ENCODE results near the gene VPS8. TPM values are rescaled to one million over a fixed set of nuclear protein-coding genes. Genes with fewer than 3 reads are reported as not detected.
A peak's percentile ranks its signal among the peaks of the same experiment; 100 is the strongest.

The VPS8 gene
- 10 to 100 TPM; 33.2 to 57.4 (median 40.4) TPM for polyA plus RNA-seq (ENCODE audit: insufficient read length in 4 of 4)

- peak; percentile 82 to 91 (median 83) for DNase-seq (ENCODE audit: low read depth in 4 of 4, low spot score in 2 of 4)
Observed at GRCh38 chr3:184811999-184812661, at the start of gene VPS8. Gene VPS8 (plus strand): TSS chr3:184812166. CDS start chr3:184824633, 12,467 bp downstream.

GRCh38 chr3:184764191-184764590 is 47.8 kb upstream of the VPS8 start:
- no peak for DNase-seq (ENCODE audit: low read depth in 4 of 4, low spot score in 2 of 4)

DNA sequence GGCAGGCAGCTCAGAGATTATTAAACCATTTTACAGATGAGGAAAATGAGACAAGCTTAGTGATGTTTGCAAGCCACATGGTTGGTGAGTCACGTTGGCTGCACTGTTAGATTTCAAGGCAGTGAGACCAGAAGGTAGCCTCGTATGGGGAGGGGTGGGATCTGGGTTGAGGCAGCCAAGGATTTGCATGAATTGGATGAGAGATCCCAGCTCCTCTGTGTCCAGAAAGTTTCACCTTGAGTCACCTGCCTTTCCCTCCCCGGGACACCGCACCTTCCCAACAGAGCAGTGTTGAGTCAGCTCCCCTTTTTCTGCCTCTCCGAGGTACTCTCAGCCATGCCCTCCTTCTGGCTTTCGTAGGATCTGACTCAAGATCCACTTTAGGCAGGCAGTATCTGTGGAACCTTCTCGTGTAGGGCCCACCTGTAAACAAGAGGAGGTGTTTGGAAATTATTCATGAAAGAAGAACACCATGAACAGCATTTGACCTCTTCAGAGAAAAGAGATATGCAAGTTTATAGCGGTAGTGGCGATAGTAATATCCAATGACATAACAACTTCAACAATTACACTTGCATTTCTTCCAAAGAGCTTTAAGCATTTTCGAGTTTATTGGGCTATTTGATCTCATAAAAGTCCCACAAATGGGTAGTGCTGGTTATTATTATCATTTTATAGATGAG is 46.8 kb upstream of the VPS8 start:
- DNase-seq (ENCODE audit: low read depth in 4 of 4, low spot score in 2 of 4): no peak

GRCh38 chr3:184765730-184766074 is 46.3 kb upstream of the VPS8 start:
- no peak for DNase-seq (ENCODE audit: low read depth in 4 of 4, low spot score in 2 of 4)

GRCh38 chr3:184766555-184767261 is 45.3 kb upstream of the VPS8 start:
- no peak for DNase-seq (ENCODE audit: low read depth in 4 of 4, low spot score in 2 of 4)

DNA sequence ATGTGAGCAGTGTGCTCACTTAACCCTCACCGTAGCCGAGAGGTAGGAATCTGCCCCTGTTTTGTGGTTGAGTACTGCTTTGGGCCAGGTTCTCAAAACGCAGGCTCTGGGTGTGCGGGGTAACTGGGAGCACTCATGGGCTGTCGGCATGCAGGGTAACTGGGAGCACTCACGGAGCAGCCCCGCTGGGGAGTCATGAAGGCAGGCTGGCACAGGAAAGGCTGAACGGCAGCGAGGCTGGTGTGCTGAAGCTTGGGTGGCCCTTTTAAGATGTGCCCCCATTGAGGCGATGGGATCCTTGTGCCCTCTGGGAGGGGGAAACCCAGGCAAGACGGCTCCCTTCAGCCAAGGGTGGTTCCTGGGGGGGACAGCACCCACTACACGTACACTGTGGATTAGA is 44.6 kb upstream of the VPS8 start:
- DNase-seq (ENCODE audit: low read depth in 4 of 4, low spot score in 2 of 4): no peak

DNA sequence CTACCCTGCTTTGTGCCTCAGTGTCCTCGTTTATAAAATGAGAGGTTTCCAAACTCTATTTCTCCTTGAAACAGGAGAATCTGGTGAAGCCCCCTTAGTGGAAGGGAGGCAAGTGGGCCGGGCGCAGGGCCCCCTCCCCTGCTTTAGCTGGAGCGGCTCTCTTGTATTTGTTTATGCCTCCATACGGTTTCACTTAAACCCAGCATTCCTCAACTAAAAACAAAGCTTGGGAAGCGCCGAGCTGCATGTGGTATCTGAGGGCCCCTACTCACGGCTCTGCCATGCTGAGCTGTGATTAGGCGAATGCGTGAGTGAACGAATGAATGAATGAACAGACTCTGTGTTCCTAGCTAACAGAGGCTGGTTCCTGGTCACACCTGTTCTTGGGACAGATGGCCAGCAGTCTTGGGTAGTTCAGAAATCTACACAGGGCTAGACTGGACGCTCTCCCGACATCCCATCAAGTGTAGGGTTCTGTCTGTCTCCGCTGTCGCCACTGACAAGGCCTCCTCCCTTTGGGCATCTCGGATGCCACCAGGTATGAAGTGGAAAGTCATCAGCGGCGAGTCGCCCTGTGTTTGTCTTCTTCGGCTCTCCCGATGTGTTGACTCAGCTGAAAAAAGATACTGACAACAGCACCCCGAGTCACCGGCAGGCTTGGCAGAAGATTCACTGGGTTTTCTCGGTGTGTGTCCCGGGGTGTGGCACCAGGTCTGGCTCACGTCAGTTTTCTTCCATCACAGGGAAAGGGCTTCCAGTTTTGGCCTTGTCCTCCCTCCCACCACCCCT is 42.4 kb upstream of the VPS8 start:
- no peak for DNase-seq (ENCODE audit: low read depth in 4 of 4, low spot score in 2 of 4)

DNA sequence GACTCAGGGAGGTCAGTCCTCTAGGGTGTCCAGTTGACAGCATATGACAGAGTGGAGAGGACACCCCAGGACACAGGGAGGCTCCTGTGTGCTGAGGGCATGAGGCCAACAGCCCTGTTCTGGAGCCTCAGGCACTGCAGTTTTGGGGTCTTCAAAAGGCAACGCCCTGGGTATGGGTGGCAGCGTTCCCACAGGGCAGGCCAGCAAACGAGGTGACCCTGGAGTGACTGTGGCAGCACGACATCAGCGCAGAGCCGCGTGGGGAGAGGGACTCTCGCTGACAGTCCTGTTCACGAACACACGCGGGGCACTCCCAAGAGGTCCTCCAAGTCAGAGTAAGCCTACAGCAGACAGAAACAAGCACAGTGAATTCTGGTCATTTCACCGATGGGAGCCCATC is 41.4 kb upstream of the VPS8 start:
- no peak for DNase-seq (ENCODE audit: low read depth in 4 of 4, low spot score in 2 of 4)

GRCh38 chr3:184771301-184772127 is 40.5 kb upstream of the VPS8 start:
- DNase-seq (ENCODE audit: low read depth in 4 of 4, low spot score in 2 of 4): peak in 1 of 4 donors; percentile 53

DNA sequence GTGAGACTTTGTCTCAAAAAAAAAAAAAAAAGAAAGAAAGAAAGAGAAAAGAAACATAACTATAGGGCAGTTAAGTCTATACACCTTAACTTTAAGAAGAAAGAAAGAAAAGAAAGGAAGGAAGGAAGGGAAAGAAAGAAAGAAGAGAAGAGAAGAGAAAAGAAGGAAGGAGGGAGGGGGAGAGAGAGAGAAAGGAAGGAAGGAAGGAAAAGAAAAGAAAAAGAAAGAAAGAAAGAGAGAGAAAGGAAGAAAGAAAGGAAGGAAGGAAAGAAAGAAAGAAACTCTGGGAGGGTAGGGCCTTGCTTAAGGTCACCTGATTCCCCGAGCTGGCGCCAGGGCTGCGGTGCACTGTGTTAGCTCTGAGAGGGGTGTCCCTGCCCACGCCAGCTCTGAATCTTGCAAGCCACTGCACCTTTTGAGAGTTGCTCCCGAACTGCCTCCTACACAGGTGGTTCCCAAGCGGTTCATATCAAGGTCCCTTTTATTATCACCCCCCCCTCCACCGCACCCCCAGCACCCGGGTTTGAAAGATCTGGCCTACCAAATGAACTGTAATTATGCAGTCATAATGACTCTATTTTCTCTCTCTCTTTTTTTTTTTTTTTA is 39.2 kb upstream of the VPS8 start:
- no peak for DNase-seq (ENCODE audit: low read depth in 4 of 4, low spot score in 2 of 4)

GRCh38 chr3:184773283-184774186 is 38.4 kb upstream of the VPS8 start:
- DNase-seq (ENCODE audit: low read depth in 4 of 4, low spot score in 2 of 4): peak in 1 of 4 donors; percentile 47

GRCh38 chr3:184776916-184777315 is 35.0 kb upstream of the VPS8 start:
- DNase-seq (ENCODE audit: low read depth in 4 of 4, low spot score in 2 of 4): no peak

GRCh38 chr3:184777566-184778356 is 34.2 kb upstream of the VPS8 start:
- peak in 3 of 4 donors; percentile 81 to 90 (median 83) for DNase-seq (ENCODE audit: low read depth in 4 of 4, low spot score in 2 of 4)

- no peak for DNase-seq (ENCODE audit: low read depth in 4 of 4, low spot score in 2 of 4)
Observed at GRCh38 chr3:184778426-184779332, 33.3 kb upstream of the VPS8 start.

DNA sequence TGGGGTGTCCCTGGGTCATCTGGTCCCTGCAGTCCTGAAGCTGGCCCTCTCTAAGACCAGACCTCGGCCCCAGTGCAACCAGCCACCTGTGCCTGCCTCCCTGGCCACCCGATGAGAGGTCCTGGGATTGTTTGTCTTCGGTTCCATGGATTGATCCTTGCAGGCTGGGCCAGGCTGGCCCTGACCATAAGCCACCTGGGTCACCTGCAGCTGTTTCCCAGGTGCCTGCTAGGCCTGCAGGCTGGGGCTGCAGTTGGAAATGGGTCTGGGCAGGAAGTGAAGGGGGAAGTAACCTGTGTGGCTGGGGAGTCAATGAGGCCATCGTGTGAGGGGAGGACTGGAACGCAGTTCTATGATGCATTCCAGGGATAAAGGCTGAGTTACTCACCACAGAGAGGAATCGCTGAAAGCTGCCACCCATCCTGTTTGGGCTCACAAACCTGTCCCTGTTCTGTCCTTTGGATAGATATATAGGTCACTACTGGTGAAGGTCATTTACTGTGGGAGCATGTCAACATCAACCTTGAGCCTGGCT is 30.9 kb upstream of the VPS8 start:
- no peak for DNase-seq (ENCODE audit: low read depth in 4 of 4, low spot score in 2 of 4)

GRCh38 chr3:184781801-184782200 is 30.2 kb upstream of the VPS8 start:
- DNase-seq (ENCODE audit: low read depth in 4 of 4, low spot score in 2 of 4): no peak

Measured in left renal cortex interstitium (tissue), 4 donors.